H1 (cell line): ENCODE measurements around the gene MAST1. TPM values are rescaled to one million over a fixed set of nuclear protein-coding genes. Genes with fewer than 3 reads are reported as not detected.
"Not testable (repeated sequence)": the region's sequence is repeated elsewhere in the genome, so short reads cannot be mapped to it uniquely, and the experiment has no call there.

Experiments
- CTCF ChIA-PET: fragments of 300-600 bp; sonication (Branson Sonifier 250); formaldehyde crosslinking; loops from one replicate; lab custom pipeline; 2021; ENCODE audit not compliant: partially characterized antibody; lab: Charles Lee
- POLR2A ChIA-PET: fragments of 300-600 bp; sonication (Branson Sonifier 250); formaldehyde crosslinking; loops from one replicate; lab custom pipeline; 2021; ENCODE audit warnings: inconsistent platforms; ENCODE audit not compliant: partially characterized antibody; lab: Charles Lee
- DNase-seq, 2 experiments: peaks; one replicate each; pipeline versions ENCODE4 v3.0.0 to v3.0.0-alpha.2; 2010 to 2022; ENCODE audit warnings: low spot score in 2 of 2, low read depth in 1 of 2, mixed read lengths in 1 of 2
- FAIRE-seq: peaks from 2 replicates; lab custom pipeline; 2011; peaks lifted over from hg19 to GRCh38; lab: Jason Lieb, UNC
- H2AFZ ChIP-seq: 2 replicates; pipeline ENCODE4 v1.8.1; 2012; ENCODE audit warnings: low read length, inconsistent platforms
- H2AK5ac ChIP-seq: 2 replicates; pipeline ENCODE4 v1.6.1; 2013; ENCODE audit warnings: low read depth, low read length
- H2BK120ac ChIP-seq: replicated peaks from 2 replicates; pipeline ENCODE3; 2013; ENCODE audit warnings: low read depth, low read length, inconsistent platforms
- H2BK12ac ChIP-seq: 2 replicates; pipeline ENCODE4 v1.6.1; 2013; ENCODE audit warnings: low read depth, low read length
- H2BK15ac ChIP-seq: 2 replicates; pipeline ENCODE4 v1.6.1; 2013; ENCODE audit warnings: low read length
- H2BK20ac ChIP-seq: 2 replicates; pipeline ENCODE4 v1.6.1; 2013; ENCODE audit warnings: low read length
- H2BK5ac ChIP-seq: 2 replicates; pipeline ENCODE4 v1.6.1; 2013; ENCODE audit warnings: low read depth, low read length
- H3K14ac ChIP-seq: 2 replicates; pipeline ENCODE4 v1.6.1; 2013; ENCODE audit warnings: inconsistent platforms; ENCODE audit not compliant: insufficient read length
- H3K18ac ChIP-seq: 2 replicates; pipeline ENCODE4 v1.6.1; 2013; ENCODE audit warnings: low read length; ENCODE audit errors: extremely low read depth
- H3K23ac ChIP-seq: 2 replicates; pipeline ENCODE4 v1.6.1; 2013; ENCODE audit warnings: inconsistent platforms; ENCODE audit not compliant: insufficient read length
- H3K23me2 ChIP-seq: 2 replicates; pipeline ENCODE4 v1.6.1; 2013; ENCODE audit warnings: low read depth, low read length
- H3K27ac ChIP-seq: 2 replicates; pipeline ENCODE4 v1.6.1; 2011; ENCODE audit warnings: low read depth, low read length, inconsistent platforms
- H3K27me3 ChIP-seq, 4 experiments: replicated peaks in 1 of 4; 1 replicate in 1 of 4; 2 replicates in 3 of 4; pipeline versions ENCODE4 v1.6.1 to v1.8.1; 2011 to 2013; ENCODE audit warnings: low read length in 3 of 4, mild to moderate bottlenecking in 3 of 4, inconsistent platforms in 2 of 4, mixed read lengths in 2 of 4, moderate library complexity in 1 of 4; ENCODE audit not compliant: control insufficient read depth in 3 of 4, insufficient read depth in 3 of 4; ENCODE audit errors: extremely low read depth in 1 of 4
- H3K36me3 ChIP-seq, 4 experiments: 2 replicates each; pipeline versions ENCODE4 v1.6.1 to v1.8.1; 2011 to 2013; ENCODE audit warnings: mild to moderate bottlenecking in 4 of 4, low read length in 3 of 4, moderate library complexity in 2 of 4, control low read depth in 1 of 4, inconsistent platforms in 1 of 4; ENCODE audit not compliant: insufficient read depth in 4 of 4, control insufficient read depth in 2 of 4
- H3K4ac ChIP-seq: replicated peaks from 2 replicates; pipeline ENCODE3; 2013; ENCODE audit warnings: low read length, low read depth, mixed read lengths, inconsistent platforms; ENCODE audit not compliant: insufficient read length
- H3K4me1 ChIP-seq, 4 experiments: replicated peaks in 1 of 4; 1 replicate in 1 of 4; 2 replicates in 3 of 4; pipeline versions ENCODE4 v1.6.1 to v1.8.1; 2011 to 2013; ENCODE audit warnings: low read length in 3 of 4, inconsistent platforms in 2 of 4, mixed read lengths in 1 of 4; ENCODE audit not compliant: insufficient read depth in 4 of 4, control insufficient read depth in 3 of 4
- H3K4me2 ChIP-seq, 2 experiments: 2 replicates each; pipeline versions ENCODE4 v1.6.1 to v1.8.1; 2011 to 2013; ENCODE audit warnings: low read depth in 2 of 2, low read length in 2 of 2, control low read depth in 1 of 2, inconsistent platforms in 1 of 2, mild to moderate bottlenecking in 1 of 2; ENCODE audit not compliant: insufficient read depth in 1 of 2
- H3K4me3 ChIP-seq, 4 experiments: fragments of 200-600, 300-600 bp in 1 of 4; sonication (generic), shearing (Covaris generic), sonication (Bioruptor Twin) in 1 of 4; 2 replicates each; pipeline versions ENCODE4 v1.5.1 to v1.8.1; 2011 to 2016; ENCODE audit warnings: low read length in 4 of 4, low read depth in 3 of 4, control low read depth in 2 of 4, inconsistent platforms in 2 of 4, mild to moderate bottlenecking in 2 of 4, mixed read lengths in 1 of 4, moderate library complexity in 1 of 4; ENCODE audit not compliant: insufficient read depth in 2 of 4; ENCODE audit errors: extremely low read depth in 1 of 4
- H3K56ac ChIP-seq: replicated peaks from 2 replicates; pipeline ENCODE3; 2013; ENCODE audit warnings: low read depth, mild to moderate bottlenecking, mixed read lengths, low read length, inconsistent platforms; ENCODE audit not compliant: insufficient read length
- H3K79me1 ChIP-seq: 2 replicates; pipeline ENCODE4 v1.6.1; 2013; ENCODE audit warnings: low read depth, low read length, control low read depth
- H3K79me2 ChIP-seq, 2 experiments: 2 replicates each; pipeline versions ENCODE4 v1.6.1 to v1.8.1; 2012 to 2013; ENCODE audit warnings: low read length in 2 of 2, mild to moderate bottlenecking in 2 of 2, inconsistent platforms in 1 of 2; ENCODE audit not compliant: insufficient read depth in 2 of 2, control insufficient read depth in 1 of 2
- H3K9ac ChIP-seq, 4 experiments: replicated peaks in 1 of 4; 1 replicate in 1 of 4; 2 replicates in 3 of 4; pipeline versions ENCODE4 v1.6.1 to v1.8.1; 2011 to 2013; ENCODE audit warnings: low read depth in 3 of 4, low read length in 3 of 4, control low read depth in 2 of 4, mild to moderate bottlenecking in 2 of 4, moderate library complexity in 2 of 4, inconsistent platforms in 1 of 4; ENCODE audit errors: extremely low read depth in 1 of 4
- H3K9me3 ChIP-seq, 2 experiments: 2 replicates each; pipeline versions ENCODE4 v1.6.1 to v1.8.1; 2012 to 2013; ENCODE audit warnings: mild to moderate bottlenecking in 2 of 2, moderate library complexity in 2 of 2, control low read depth in 1 of 2, inconsistent platforms in 1 of 2, low read depth in 1 of 2, low read length in 1 of 2, mixed read lengths in 1 of 2; ENCODE audit not compliant: insufficient read depth in 2 of 2
- H4K20me1 ChIP-seq, 2 experiments: replicated peaks in 1 of 2; 2 replicates each; pipeline versions ENCODE3 to v1.8.1; 2011 to 2013; ENCODE audit warnings: inconsistent platforms in 2 of 2, low read length in 2 of 2, mild to moderate bottlenecking in 1 of 2; ENCODE audit not compliant: insufficient read depth in 2 of 2, control insufficient read depth in 1 of 2
- H4K5ac ChIP-seq: 2 replicates; pipeline ENCODE4 v1.6.1; 2013; ENCODE audit warnings: low read length, low read depth, mixed read lengths, inconsistent platforms; ENCODE audit not compliant: insufficient read length
- H4K8ac ChIP-seq: 2 replicates; pipeline ENCODE4 v1.8.0; 2013; ENCODE audit warnings: mild to moderate bottlenecking, moderate library complexity, low read length, inconsistent platforms; ENCODE audit not compliant: insufficient read depth; ENCODE audit errors: extremely low read depth
- H4K91ac ChIP-seq: replicated peaks from 2 replicates; pipeline ENCODE3; 2013; ENCODE audit warnings: low read length, mixed read lengths, inconsistent platforms; ENCODE audit not compliant: insufficient read length
- WGBS, 2 experiments: shearing (Covaris generic) in 1 of 2; methylation state at CpG; one replicate each; pipeline versions ENCODE4 v1.1.6 to v1.1.7; 2013 to 2015; ENCODE audit warnings: low lambda C conversion rate in 2 of 2, mixed read lengths in 2 of 2, inconsistent platforms in 1 of 2, low coverage in 1 of 2, missing lambda C conversion rate in 1 of 2; ENCODE audit not compliant: insufficient replicate concordance in 2 of 2, insufficient coverage in 1 of 2, insufficient read length in 1 of 2; ENCODE audit errors: extremely low coverage in 1 of 2, missing lambda C conversion rate in 1 of 2; 5-methylcytosine and 5-hydroxymethylcytosine counted together
- polyA plus RNA-seq, 7 experiments: library from polyadenylated mRNA; depleted of rRNA in 3 of 7; stranded (reverse) in 5 of 7; unstranded in 2 of 7; fragments of >200 nt in 5 of 7; fragments of 200-250 nt in 2 of 7; gene quantifications; 1 replicate in 5 of 7; 2 replicates in 1 of 7; 4 replicates in 1 of 7; pipeline versions ENCODE4 v1.2.1 to v1.2.3, GENCODE V29; 2011 to 2013; ENCODE audit warnings: missing spikeins in 2 of 7, mixed read lengths in 2 of 7
- total RNA-seq: library from RNA; stranded (reverse); fragmentation: NEBNext Ultra II Directional; extraction: Animal tissue kit (Norgen Biotek cat#: 25700); gene quantifications from 2 replicates; pipeline ENCODE4 v1.2.1, GENCODE V29; 2021

The MAST1 gene
- total and polyA plus RNA-seq, 2 of the 8 experiments (the other 6 are each of a cell fraction or from before 2014, with no cell fraction given): 15.6 to 28.3 TPM

- FAIRE-seq, H3K9ac ChIP-seq, H2BK5ac ChIP-seq, H3K4me3 ChIP-seq, H4K5ac ChIP-seq, H3K4ac ChIP-seq, H3K36me3 ChIP-seq, H2BK120ac ChIP-seq, H2BK12ac ChIP-seq, H3K79me2 ChIP-seq, H3K56ac ChIP-seq, H2AFZ ChIP-seq, H2BK15ac ChIP-seq, H2BK20ac ChIP-seq, H3K23ac ChIP-seq, H4K91ac ChIP-seq, H3K23me2 ChIP-seq, H3K27me3 ChIP-seq, H3K18ac ChIP-seq, H3K9me3 ChIP-seq, H3K27ac ChIP-seq, H2AK5ac ChIP-seq, DNase-seq, H3K14ac ChIP-seq, H4K8ac ChIP-seq: not testable (repeated sequence)
- 96% methylated on average over 5 of the region's 7 CpGs; no CpG with 5 or more reads in 1 of the 2 experiments for WGBS, 2 experiments
- Histone ChIP-seq H3K4me1 (peaks cover 0 to 14% (median 3%) of the 10 kb centered on the region in 4 experiments; a peak in 5 of 7 replicates), H4K20me1 (peaks cover 8 to 12% of the 10 kb centered on the region in 2 experiments), H3K4me2 (peak overlapping the region in 1 of 2 experiments; percentile 2; a peak in 1 of 4 replicates), H3K79me1 (peaks cover 10% of the 10 kb centered on the region)
- ChIA-PET CTCF (interaction anchor here (0.5 to 5.7 kb wide), 32 partner anchors 9 to 372 kb away, joined by 3 to 89 read pairs (median 6); partner anchors contain the start of genes DNASE2, JUNB, KLF1 and PRDX2), POLR2A (interaction anchor here (0.9 to 2.8 kb wide), 13 partner anchors 16 to 123 kb away, joined by 3 to 17 read pairs (median 6); partner anchors contain the start of genes GCDH, JUNB, RNASEH2A and TNPO2)
These were observed 8.3 kb downstream of the MAST1 start for GRCh38 chr19:12846613-12847012.
